Nephron (organoid): ENCODE data around the gene POMZP3.
"Not testable (repeated sequence)": the region's sequence is repeated elsewhere in the genome, so short reads cannot be mapped to it uniquely, and the experiment has no call there.

Experiments
- H3K27ac Mint-ChIP-seq, 3 experiments: 2 replicates each; pipeline ENCODE4 v1.8.0; 2020; ENCODE audit warnings: mixed read lengths in 3 of 3, mild to moderate bottlenecking in 2 of 3, moderate library complexity in 1 of 3
- H3K27me3 Mint-ChIP-seq: 2 replicates; pipeline ENCODE4 v1.8.0; 2021; ENCODE audit warnings: low read depth, mild to moderate bottlenecking, moderate library complexity, mixed read lengths
- H3K36me3 Mint-ChIP-seq: 2 replicates; pipeline ENCODE4 v1.8.0; 2020; ENCODE audit warnings: low read depth, mixed read lengths
- H3K4me1 Mint-ChIP-seq: 2 replicates; pipeline ENCODE4 v1.8.0; 2020; ENCODE audit warnings: mixed read lengths
- H3K4me3 Mint-ChIP-seq, 3 experiments: 2 replicates each; pipeline ENCODE4 v1.8.0; 2020; ENCODE audit warnings: mild to moderate bottlenecking in 3 of 3, mixed read lengths in 3 of 3, moderate library complexity in 2 of 3
- H3K9me3 Mint-ChIP-seq: 2 replicates; pipeline ENCODE4 v1.8.0; 2020; ENCODE audit warnings: mixed read lengths
- CTCF ChIP-seq, 3 experiments: fragments of 200-600 bp; sonication (generic); IDR thresholded peaks; one replicate each; pipeline ENCODE4 v1.5.0; 2021; ENCODE audit warnings: antibody characterized with exemption in 3 of 3; ENCODE audit not compliant: unreplicated experiment in 3 of 3

The POMZP3 gene

GRCh38 chr7:76626989-76627642, at the start of gene POMZP3:
TSS of gene POMZP3 (minus strand) at chr7:76627279. CDS start at chr7:76626064, 1,215 bp downstream.
- Mint-ChIP-seq H3K36me3 (peaks cover 12% of the 10 kb centered on the region), H3K27ac (peak within 1 kb of the TSS; percentile 82 to 97 (median 95)), H3K4me3 (peak within 1 kb of the TSS; percentile 94 to 97 (median 96))
- not testable (repeated sequence) for H3K4me1 Mint-ChIP-seq, H3K9me3 Mint-ChIP-seq, H3K27me3 Mint-ChIP-seq

- H3K9me3 Mint-ChIP-seq, H3K27ac Mint-ChIP-seq, H3K4me1 Mint-ChIP-seq, H3K36me3 Mint-ChIP-seq, H3K4me3 Mint-ChIP-seq, H3K27me3 Mint-ChIP-seq: not testable (repeated sequence)
Observed at GRCh38 chr7:76675783-76676182, 48.7 kb upstream of the POMZP3 start.

GRCh38 chr7:76673346-76673745, 46.3 kb upstream of the POMZP3 start:
- H3K36me3 Mint-ChIP-seq, H3K4me1 Mint-ChIP-seq, H3K27ac Mint-ChIP-seq, H3K4me3 Mint-ChIP-seq, H3K9me3 Mint-ChIP-seq, H3K27me3 Mint-ChIP-seq: not testable (repeated sequence)

- H3K4me1 Mint-ChIP-seq, H3K4me3 Mint-ChIP-seq, H3K27me3 Mint-ChIP-seq, H3K9me3 Mint-ChIP-seq, H3K27ac Mint-ChIP-seq, H3K36me3 Mint-ChIP-seq: not testable (repeated sequence)
Observed at GRCh38 chr7:76659212-76659611, 32.1 kb upstream of the POMZP3 start.

GRCh38 chr7:76656425-76656824, 29.3 kb upstream of the POMZP3 start:
- not testable (repeated sequence) for H3K27me3 Mint-ChIP-seq, H3K4me3 Mint-ChIP-seq, H3K36me3 Mint-ChIP-seq, H3K4me1 Mint-ChIP-seq, H3K9me3 Mint-ChIP-seq, H3K27ac Mint-ChIP-seq

GRCh38 chr7:76642620-76643019, 15.5 kb upstream of the POMZP3 start:
- H3K36me3 Mint-ChIP-seq, H3K9me3 Mint-ChIP-seq, H3K27me3 Mint-ChIP-seq, H3K4me1 Mint-ChIP-seq, H3K4me3 Mint-ChIP-seq, H3K27ac Mint-ChIP-seq: not testable (repeated sequence)

GRCh38 chr7:76637061-76637691, 10.1 kb upstream of the POMZP3 start:
- H3K36me3 Mint-ChIP-seq, H3K4me3 Mint-ChIP-seq, H3K9me3 Mint-ChIP-seq, H3K27me3 Mint-ChIP-seq, H3K4me1 Mint-ChIP-seq, H3K27ac Mint-ChIP-seq: not testable (repeated sequence)
- TF ChIP-seq CTCF (IDR thresholded peaks at IDR 0.05; ENCODE audit: unreplicated experiment in 3 of 3), result peak; percentile 48 to 55 (median 53)

- not testable (repeated sequence) for H3K9me3 Mint-ChIP-seq, H3K27me3 Mint-ChIP-seq, H3K4me1 Mint-ChIP-seq
- Mint-ChIP-seq H3K36me3 (peaks cover 12% of the 10 kb centered on the region), H3K4me3 (peak overlapping the region; percentile 94 to 97 (median 96)), H3K27ac (peak overlapping the region; percentile 79 to 96 (median 95))
Observed at GRCh38 chr7:76626581-76626980, 498 bp downstream of the POMZP3 start.

GRCh38 chr7:76619439-76620190, 7.5 kb downstream of the POMZP3 start:
- not testable (repeated sequence) for H3K9me3 Mint-ChIP-seq, H3K4me3 Mint-ChIP-seq, H3K27me3 Mint-ChIP-seq, H3K4me1 Mint-ChIP-seq, H3K27ac Mint-ChIP-seq
- H3K36me3 Mint-ChIP-seq, result peaks cover 11% of the 10 kb centered on the region

GRCh38 chr7:76613783-76614182, 13.3 kb downstream of the POMZP3 start:
- H3K9me3 Mint-ChIP-seq, H3K27me3 Mint-ChIP-seq, H3K4me1 Mint-ChIP-seq, H3K36me3 Mint-ChIP-seq, H3K27ac Mint-ChIP-seq, H3K4me3 Mint-ChIP-seq: not testable (repeated sequence)

GRCh38 chr7:76612232-76612631, 14.8 kb downstream of the POMZP3 start:
- not testable (repeated sequence) for H3K27me3 Mint-ChIP-seq, H3K27ac Mint-ChIP-seq, H3K4me1 Mint-ChIP-seq, H3K36me3 Mint-ChIP-seq, H3K4me3 Mint-ChIP-seq, H3K9me3 Mint-ChIP-seq

- not testable (repeated sequence) for H3K4me3 Mint-ChIP-seq, H3K36me3 Mint-ChIP-seq, H3K27me3 Mint-ChIP-seq, H3K9me3 Mint-ChIP-seq, H3K4me1 Mint-ChIP-seq, H3K27ac Mint-ChIP-seq
Observed at GRCh38 chr7:76609864-76610263, 17.2 kb downstream of the POMZP3 start.

GRCh38 chr7:76608469-76608868, 18.6 kb downstream of the POMZP3 start:
- not testable (repeated sequence) for H3K4me1 Mint-ChIP-seq, H3K9me3 Mint-ChIP-seq, H3K27me3 Mint-ChIP-seq, H3K4me3 Mint-ChIP-seq, H3K36me3 Mint-ChIP-seq, H3K27ac Mint-ChIP-seq

GRCh38 chr7:76606027-76606426, 21.1 kb downstream of the POMZP3 start:
- not testable (repeated sequence) for H3K4me3 Mint-ChIP-seq, H3K27ac Mint-ChIP-seq, H3K9me3 Mint-ChIP-seq, H3K36me3 Mint-ChIP-seq, H3K4me1 Mint-ChIP-seq, H3K27me3 Mint-ChIP-seq
